K562 (cell line): ENCODE data around the gene ATXN1. TPM values are rescaled to one million over a fixed set of nuclear protein-coding genes. Genes with fewer than 3 reads are reported as not detected.

ENCODE experiments used
- ATAC-seq: fragments of 200-7000 bp; cut with Tn5 transposase; 3 replicates; pipeline ENCODE4 v1.9.1; 2020; ENCODE audit warnings: moderate library complexity
- BruUV-seq: library from RNA; stranded (reverse); fragments of 400-500 nt; replicated peaks from 2 replicates; lab custom pipeline; 2021; lab: Mats Ljungman, UMichigan
- CTCF ChIA-PET: fragments of 300-600 bp; formaldehyde crosslinking; extraction: SDS; loops from one replicate; lab custom pipeline; 2021; ENCODE audit warnings: low intra/inter-chr PET ratio; lab: Yijun Ruan, JAX
- POLR2A ChIA-PET: fragments of 300-600, 350-650 bp; sonication (Branson Sonifier 250); formaldehyde crosslinking; extraction: SDS; loops from one replicate; lab custom pipeline; 2021; ENCODE audit warnings: antibody characterized with exemption, inconsistent platforms; lab: Yijun Ruan, JAX
- DNase-seq, 4 experiments: peaks; one replicate each; pipeline versions ENCODE4 v3.0.0 to v3.0.0-alpha.2; 2011 to 2018; ENCODE audit warnings: low spot score in 3 of 4, mixed read lengths in 3 of 4; ENCODE audit errors: extremely low read depth in 1 of 4
- FAIRE-seq: peaks from 2 replicates; lab custom pipeline; 2011; peaks lifted over from hg19 to GRCh38; lab: Jason Lieb, UNC
- H2AFZ ChIP-seq: 2 replicates; pipeline ENCODE4 v1.6.0; 2011; ENCODE audit warnings: low read depth, low read length, control low read depth, inconsistent platforms
- H3K27ac ChIP-seq: fragments of 200-600 bp; 3 replicates; pipeline ENCODE4 v1.8.0; 2011; ENCODE audit warnings: low read depth, mild to moderate bottlenecking, control low read depth, inconsistent platforms, low read length, moderate library complexity, mixed read lengths; ENCODE audit errors: extremely low read depth
- H3K27me3 ChIP-seq, 2 experiments: fragments of 300-600 bp in 1 of 2; 2 replicates in 1 of 2; 3 replicates in 1 of 2; pipeline versions ENCODE4 v1.6.0 to v1.8.0; 2011; ENCODE audit warnings: inconsistent platforms in 2 of 2, low read length in 2 of 2, mild to moderate bottlenecking in 1 of 2, mixed read lengths in 1 of 2, moderate library complexity in 1 of 2; ENCODE audit not compliant: control insufficient read depth in 2 of 2, insufficient read depth in 2 of 2
- H3K36me3 ChIP-seq: fragments of 300-600 bp; 3 replicates; pipeline ENCODE4 v1.8.0; 2011; ENCODE audit warnings: mild to moderate bottlenecking, low read length, inconsistent platforms; ENCODE audit not compliant: control insufficient read depth, insufficient read depth
- H3K4me1 ChIP-seq, 2 experiments: fragments of 200-600 bp in 1 of 2; replicated peaks in 1 of 2; 2 replicates in 1 of 2; 3 replicates in 1 of 2; pipeline versions ENCODE4 v1.5.1 to v1.8.0; 2011; ENCODE audit warnings: inconsistent platforms in 2 of 2, low read length in 2 of 2, mild to moderate bottlenecking in 1 of 2, mixed read lengths in 1 of 2, moderate library complexity in 1 of 2; ENCODE audit not compliant: control insufficient read depth in 2 of 2, insufficient read depth in 2 of 2
- H3K4me2 ChIP-seq: 2 replicates; pipeline ENCODE4 v1.6.1; 2011; ENCODE audit warnings: low read length, control low read depth, inconsistent platforms, mixed read lengths; ENCODE audit not compliant: insufficient read depth
- H3K4me3 ChIP-seq: fragments of 200-600 bp; sonication (generic), shearing (Covaris generic); 2 replicates; pipeline ENCODE4 v1.5.1; 2016; ENCODE audit warnings: control low read depth, inconsistent platforms
- H3K79me2 ChIP-seq: fragments of 200-600 bp; 3 replicates; pipeline ENCODE4 v1.8.0; 2011; ENCODE audit warnings: low read length, inconsistent platforms; ENCODE audit not compliant: control insufficient read depth, insufficient read depth
- H3K9ac ChIP-seq, 2 experiments: 2 replicates each; pipeline versions ENCODE4 v1.6.0 to v1.6.1; 2011; ENCODE audit warnings: low read depth in 2 of 2, low read length in 2 of 2, control low read depth in 1 of 2, inconsistent platforms in 1 of 2, mild to moderate bottlenecking in 1 of 2, mixed read lengths in 1 of 2; ENCODE audit not compliant: insufficient read depth in 1 of 2
- H3K9me1 ChIP-seq: one replicate; pipeline ENCODE4 v1.6.0; 2011; ENCODE audit warnings: inconsistent platforms, mild to moderate bottlenecking, low read length, moderate library complexity; ENCODE audit not compliant: control insufficient read depth, insufficient read depth
- H3K9me3 ChIP-seq: replicated peaks from 2 replicates; pipeline ENCODE4 v1.5.1; 2011; ENCODE audit warnings: low read depth, low read length, inconsistent platforms; ENCODE audit not compliant: control insufficient read depth, insufficient read depth
- H4K20me1 ChIP-seq: replicated peaks from 2 replicates; pipeline ENCODE4 v1.6.1; 2011; ENCODE audit warnings: low read length, inconsistent platforms, mixed read lengths; ENCODE audit not compliant: control insufficient read depth, insufficient read depth
- SP2 ChIP-seq: IDR thresholded peaks from 2 replicates; pipeline ENCODE4 v1.6.1; 2011; ENCODE audit warnings: mild to moderate bottlenecking, low read depth, low read length, moderate library complexity; ENCODE audit not compliant: poor library complexity, severe bottlenecking; ENCODE audit errors: extremely low read depth
- ZZZ3 ChIP-seq: fragments of 450-650 bp; IDR thresholded peaks from 2 replicates; pipeline ENCODE4 v1.6.1; 2016; ENCODE audit warnings: antibody characterized with exemption, mild to moderate bottlenecking, moderate library complexity
- WGBS: fragments of 100-300 bp; shearing (Covaris generic); methylation state at CpG from one replicate; pipeline ENCODE4 v1.1.6; 2016; ENCODE audit warnings: low coverage, mixed read lengths; ENCODE audit not compliant: insufficient coverage; ENCODE audit errors: missing lambda C conversion rate; 5-methylcytosine and 5-hydroxymethylcytosine counted together
- in situ Hi-C: fragments of 300-500 bp; cut with MboI; formaldehyde crosslinking; loops from 4 replicates; pipeline ENCODE4 v1.15.0; 2018; ENCODE audit warnings: inconsistent platforms, mixed read lengths
- intact Hi-C: fragments of 100-400 bp; cut with micrococcal nuclease; formaldehyde crosslinking; loops from 2 replicates; pipeline ENCODE4 v1.14.2; 2022
- polyA plus RNA-seq, 8 experiments: library from polyadenylated mRNA; depleted of rRNA in 4 of 8; stranded (reverse) in 5 of 8; unstranded in 3 of 8; fragments of >200 nt; fragmentation: Nextera tagmentation in 2 of 8; fragmentation: Illumina TruSeq in 1 of 8; extraction: Ambion mirVana in 2 of 8; extraction: Trizol in 1 of 8; gene quantifications; 2 replicates each; pipeline versions ENCODE4 v1.2.1 to v1.2.3, GENCODE V29; 2011 to 2014; ENCODE audit warnings: inconsistent platforms in 1 of 8, missing spikeins in 1 of 8
- total RNA-seq, 7 experiments: library from RNA; depleted of rRNA in 6 of 7; stranded (reverse); fragments of >200 nt in 6 of 7; fragmentation: Illumina TruSeq in 2 of 7; extraction: Trizol in 2 of 7; gene quantifications; 2 replicates each; pipeline versions ENCODE4 v1.2.1 to v1.2.3, GENCODE V29; 2011 to 2021; ENCODE audit warnings: low replicate concordance in 1 of 7
- TF ChIP-seq, protein P1 (sequence below): fragments of 450-650 bp; formaldehyde crosslinking; IDR thresholded peaks from 2 replicates; pipeline ENCODE4 v1.4.0; 2020; ENCODE audit warnings: mild to moderate bottlenecking, moderate library complexity

The ATXN1 gene
- total and polyA plus RNA-seq, 9 of the 15 experiments (the other 6 are each of a cell fraction or from before 2014, with no cell fraction given) = under 0.01 to 1.2 (median 0.58) TPM

DNA sequence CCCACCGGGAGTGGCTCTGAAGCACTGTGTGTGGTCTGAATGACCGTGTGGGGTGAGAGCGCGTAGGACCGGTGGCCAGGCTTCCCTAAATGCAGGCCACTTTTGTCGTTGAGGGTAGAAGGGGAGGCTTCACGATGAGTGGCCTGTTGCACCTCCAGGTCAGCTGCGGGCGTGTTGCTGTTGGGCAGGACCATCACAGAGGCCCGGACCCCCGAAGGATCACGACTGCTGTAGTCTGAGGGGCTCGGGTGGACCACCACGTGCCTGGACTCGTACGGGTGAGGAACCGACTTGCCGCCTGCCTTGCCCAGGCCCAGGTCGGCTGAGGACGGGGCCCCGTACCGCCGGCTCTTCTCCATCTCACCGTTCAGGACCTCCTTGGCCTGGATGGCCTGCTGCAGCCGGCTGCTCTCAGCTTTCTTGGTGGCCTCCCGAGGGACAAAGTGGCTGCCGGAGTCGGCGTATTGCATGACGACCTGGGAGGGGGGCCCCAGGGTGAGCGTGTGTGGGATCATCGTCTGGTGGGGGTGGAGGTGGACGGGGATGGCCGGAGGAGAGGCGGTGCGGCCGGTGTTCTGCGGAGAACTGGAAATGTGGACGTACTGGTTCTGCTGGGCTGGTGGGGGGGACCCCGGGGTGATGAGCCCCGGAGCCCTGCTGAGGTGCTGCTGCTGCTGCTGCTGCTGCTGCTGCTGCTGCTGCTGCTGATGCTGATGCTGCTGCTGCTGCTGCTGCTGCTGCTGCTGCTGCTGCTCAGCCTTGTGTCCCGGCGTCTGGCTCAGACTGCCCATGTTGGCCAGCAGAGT lies 434.1 kb downstream of the ATXN1 start:
- Histone ChIP-seq H3K4me1 (peaks cover 21 to 24% of the 10 kb centered on the region in 2 experiments), H3K4me3 (no peak overlapping the region), H3K9ac (no peak overlapping the region), H2AFZ (no peak overlapping the region), H3K79me2 (no peaks in the 10 kb centered on the region), H3K9me1 (no peaks in the 10 kb centered on the region), H3K36me3 (no peaks in the 10 kb centered on the region), H3K27ac (no peak overlapping the region), H3K27me3 (no peaks in the 10 kb centered on the region; a peak in 1 of 5 replicates), H3K9me3 (no peaks in the 10 kb centered on the region), H4K20me1 (no peaks in the 10 kb centered on the region), H3K4me2 (no peak overlapping the region)
- POLR2A ChIA-PET = no interaction called here
- CTCF ChIA-PET = interaction anchor here (0.6 kb wide), 1 partner anchor 114 kb away, joined by 7 read pairs; no protein-coding TSS in a partner anchor
- FAIRE-seq (no peak), ATAC-seq (no peak), DNase-seq (no peak)
- 73% methylated on average over 39 of the region's 43 CpGs for WGBS
- in situ Hi-C loops (no loop called here), intact Hi-C loops (no loop called here)
- TF ChIP-seq ZZZ3 (no peak), SP2 (no peak)
- TF ChIP-seq, protein P1, sequence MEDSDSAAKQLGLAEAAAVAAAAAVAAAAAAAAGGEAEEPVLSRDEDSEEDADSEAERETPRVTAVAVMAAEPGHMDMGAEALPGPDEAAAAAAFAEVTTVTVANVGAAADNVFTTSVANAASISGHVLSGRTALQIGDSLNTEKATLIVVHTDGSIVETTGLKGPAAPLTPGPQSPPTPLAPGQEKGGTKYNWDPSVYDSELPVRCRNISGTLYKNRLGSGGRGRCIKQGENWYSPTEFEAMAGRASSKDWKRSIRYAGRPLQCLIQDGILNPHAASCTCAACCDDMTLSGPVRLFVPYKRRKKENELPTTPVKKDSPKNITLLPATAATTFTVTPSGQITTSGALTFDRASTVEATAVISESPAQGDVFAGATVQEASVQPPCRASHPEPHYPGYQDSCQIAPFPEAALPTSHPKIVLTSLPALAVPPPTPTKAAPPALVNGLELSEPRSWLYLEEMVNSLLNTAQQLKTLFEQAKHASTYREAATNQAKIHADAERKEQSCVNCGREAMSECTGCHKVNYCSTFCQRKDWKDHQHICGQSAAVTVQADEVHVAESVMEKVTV (CRISPR knock-in tag) = no peak
- BruUV-seq = no TSS peak
